ENCODE results near the gene POLR3F. TPM values are rescaled to one million over a fixed set of nuclear protein-coding genes. Genes with fewer than 3 reads are reported as not detected.
"Not testable (repeated sequence)": the region's sequence is repeated elsewhere in the genome, so short reads cannot be mapped to it uniquely, and the experiment has no call there.

POLR3F gene
- total RNA-seq, 1 experiment from 2014 or later: 15.4 TPM

- no peak for DNase-seq (ENCODE audit: low read depth)
Observed at GRCh38 chr20:18504479-18505060, 37.4 kb downstream of the POLR3F start.

- DNase-seq (ENCODE audit: low read depth): no peak
Observed at GRCh38 chr20:18506744-18507143, 39.6 kb downstream of the POLR3F start.

GRCh38 chr20:18507218-18508191 lies 40.3 kb downstream of the POLR3F start, which contains the start of gene SEC23B:
Gene SEC23B (plus strand): TSS chr20:18507940. CDS start chr20:18510836, 2,896 bp downstream.
- DNase-seq (ENCODE audit: low read depth): peak; percentile 95

- DNase-seq (ENCODE audit: low read depth): no peak
Observed at GRCh38 chr20:18511571-18511970, 44.4 kb downstream of the POLR3F start.

DNA sequence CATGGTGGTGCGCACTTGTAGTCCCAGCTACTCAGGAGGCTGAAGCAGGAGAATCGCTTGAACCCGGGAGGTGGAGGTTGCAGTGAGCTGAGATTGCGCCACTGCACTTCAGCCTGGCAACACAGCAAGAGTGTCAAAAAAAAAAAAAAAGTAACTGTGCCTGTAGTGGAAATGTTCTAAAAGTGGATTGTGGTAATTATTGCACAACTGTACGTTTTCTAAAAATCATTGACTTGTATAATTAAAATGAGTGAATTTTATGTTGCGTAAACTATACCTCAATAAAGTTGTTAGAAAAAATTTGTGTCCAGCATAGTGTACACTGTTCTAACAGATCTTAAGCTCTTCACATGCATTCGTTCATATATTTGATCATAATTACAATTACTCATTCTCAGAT lies 46.0 kb downstream of the POLR3F start:
- no peak for DNase-seq (ENCODE audit: low read depth)

DNA sequence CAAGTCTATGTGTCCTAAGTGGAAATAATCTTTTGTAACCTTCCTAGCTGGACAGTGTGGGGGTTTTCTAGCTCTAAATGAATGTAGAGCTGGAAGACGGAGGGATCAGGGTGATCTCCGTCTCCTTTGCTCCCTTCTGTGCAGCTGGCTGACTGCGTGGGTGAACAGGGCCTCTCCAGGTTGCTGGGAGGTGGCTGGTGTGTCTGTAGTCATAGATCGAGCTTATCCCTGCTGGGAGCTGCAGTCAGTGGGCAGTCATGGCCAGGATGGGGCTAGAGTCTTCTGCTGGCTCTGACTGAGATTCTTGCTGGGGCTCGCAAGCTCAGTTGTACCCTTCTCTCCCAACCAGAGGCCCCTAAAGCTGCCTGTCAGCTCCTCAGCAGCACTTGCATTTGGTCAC lies 46.9 kb downstream of the POLR3F start:
- DNase-seq (ENCODE audit: low read depth): no peak

- no peak for DNase-seq (ENCODE audit: low read depth)
Observed at GRCh38 chr20:18515973-18516372, 48.8 kb downstream of the POLR3F start.

DNA sequence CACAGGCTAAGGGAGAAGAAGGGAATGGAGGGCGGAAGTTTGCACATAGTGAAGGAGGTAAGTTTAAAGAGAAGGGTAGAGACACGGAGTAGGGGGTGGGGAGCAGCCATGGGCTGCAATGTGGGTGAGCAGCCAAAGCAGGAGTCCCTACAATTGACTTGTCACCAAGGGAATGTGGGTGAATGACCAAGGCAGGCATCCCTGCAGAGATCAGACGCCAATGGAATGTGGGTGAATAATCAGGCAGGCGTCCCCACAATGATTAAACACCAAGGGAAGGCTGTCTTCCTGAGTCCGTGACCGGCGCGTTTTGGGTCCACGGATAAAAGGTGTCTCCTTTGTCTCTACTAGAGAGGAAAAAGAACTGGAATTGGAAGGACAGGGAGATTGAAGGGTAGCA lies 54.9 kb downstream of the POLR3F start:
- not testable (repeated sequence) for DNase-seq (ENCODE audit: low read depth)

GRCh38 chr20:18523066-18523465 lies 55.9 kb downstream of the POLR3F start:
- no peak for DNase-seq (ENCODE audit: low read depth)

DNA sequence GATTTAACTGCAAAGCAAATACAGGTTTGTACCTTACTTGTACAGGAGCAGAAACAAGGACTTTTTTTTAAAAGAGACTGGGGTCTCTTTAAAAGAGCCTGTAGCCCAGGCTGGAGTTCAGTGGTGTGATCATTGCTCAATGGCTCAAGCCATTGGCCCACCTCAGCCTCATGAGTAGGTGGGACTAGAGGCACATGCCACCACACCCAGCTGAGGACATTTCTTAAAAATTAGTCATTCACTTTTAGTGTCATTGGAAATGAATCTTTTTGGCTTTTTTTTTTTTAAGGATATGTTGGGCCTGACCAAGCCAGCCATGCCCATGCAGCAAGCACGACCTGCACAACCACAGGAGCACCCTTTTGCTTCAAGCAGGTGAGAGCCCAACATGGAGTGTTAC lies 57.5 kb downstream of the POLR3F start:
- peak; percentile 75 for DNase-seq (ENCODE audit: low read depth)

GRCh38 chr20:18526761-18527160 lies 59.6 kb downstream of the POLR3F start:
- not testable (repeated sequence) for DNase-seq (ENCODE audit: low read depth)

DNA sequence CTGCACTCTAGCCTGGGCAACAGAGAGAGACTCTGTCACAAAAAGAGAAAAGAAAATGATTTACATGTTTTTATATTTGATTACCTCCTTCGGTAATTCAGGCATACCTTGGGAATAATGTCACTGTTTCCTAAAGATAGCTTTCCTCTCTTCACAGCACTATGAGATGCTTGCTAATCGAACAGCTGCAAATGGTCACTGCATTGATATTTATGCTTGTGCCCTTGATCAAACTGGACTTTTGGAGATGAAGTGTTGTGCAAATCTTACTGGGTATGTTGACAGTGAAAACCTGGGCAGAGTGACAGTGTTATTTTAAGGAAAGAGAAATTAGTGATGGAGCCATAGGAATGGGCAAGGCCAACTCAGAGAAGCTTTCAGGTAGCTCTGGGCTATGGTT lies 60.1 kb downstream of the POLR3F start:
- no peak for DNase-seq (ENCODE audit: low read depth)

GRCh38 chr20:18527836-18528235 lies 60.6 kb downstream of the POLR3F start:
- peak; percentile 46 for DNase-seq (ENCODE audit: low read depth)

DNA sequence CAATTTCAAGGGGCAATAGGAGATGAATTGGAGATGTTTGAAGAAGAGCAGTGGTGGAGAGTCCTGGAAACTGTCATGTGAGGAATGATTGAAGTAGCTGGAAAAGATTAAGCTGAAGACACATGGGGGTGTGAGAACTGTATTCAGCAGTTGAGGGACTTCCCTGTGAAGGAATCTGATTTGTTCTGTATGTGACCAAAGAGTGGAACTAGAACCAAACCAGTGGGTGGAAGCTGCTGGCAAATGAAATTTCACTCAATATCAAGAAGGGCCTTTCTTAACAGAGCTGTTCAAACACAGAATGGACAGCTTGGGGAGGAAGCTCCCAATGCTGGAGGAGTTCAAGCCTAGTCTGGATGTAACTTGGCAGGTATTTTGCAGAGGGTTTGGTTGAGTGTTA lies 61.9 kb downstream of the POLR3F start:
- no peak for DNase-seq (ENCODE audit: low read depth)

DNA sequence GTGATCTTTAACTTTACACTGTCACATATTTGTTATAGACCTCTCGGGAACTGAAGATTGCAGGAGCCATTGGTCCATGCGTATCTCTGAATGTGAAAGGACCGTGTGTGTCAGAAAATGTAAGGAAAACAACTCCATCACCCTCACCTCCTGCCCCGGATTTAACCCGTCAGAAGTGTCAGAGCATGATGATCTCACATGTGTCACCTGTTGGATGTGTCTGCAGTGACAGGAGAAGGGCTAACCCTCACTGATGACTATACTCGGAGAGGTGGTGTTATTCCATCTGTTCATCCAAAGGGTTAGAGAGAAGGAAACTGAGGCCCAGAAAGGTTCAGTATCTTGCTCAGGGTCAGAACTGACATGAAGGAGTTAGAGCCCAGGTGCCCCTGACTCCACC lies 65.4 kb downstream of the POLR3F start:
- DNase-seq (ENCODE audit: low read depth): no peak

DNA sequence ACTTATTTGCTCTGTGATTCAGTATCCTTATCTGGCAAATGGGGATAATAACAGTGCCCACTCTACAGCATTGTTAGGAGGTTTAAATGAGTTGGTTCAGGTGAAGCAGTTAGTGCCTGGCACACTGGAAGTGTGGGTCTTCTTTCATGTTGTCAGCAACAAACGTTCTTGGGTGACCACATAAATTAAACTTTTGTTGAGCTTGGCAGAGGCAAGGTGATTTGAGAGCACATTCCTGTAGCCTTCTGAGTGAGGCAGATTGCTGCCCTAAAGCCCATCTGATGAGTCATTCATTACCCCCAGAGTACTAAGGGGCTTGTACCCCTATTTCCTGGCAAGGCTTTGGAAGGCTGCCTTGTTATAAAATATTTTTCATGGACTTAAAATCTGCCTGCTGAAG lies 66.3 kb downstream of the POLR3F start:
- no peak for DNase-seq (ENCODE audit: low read depth)

DNA sequence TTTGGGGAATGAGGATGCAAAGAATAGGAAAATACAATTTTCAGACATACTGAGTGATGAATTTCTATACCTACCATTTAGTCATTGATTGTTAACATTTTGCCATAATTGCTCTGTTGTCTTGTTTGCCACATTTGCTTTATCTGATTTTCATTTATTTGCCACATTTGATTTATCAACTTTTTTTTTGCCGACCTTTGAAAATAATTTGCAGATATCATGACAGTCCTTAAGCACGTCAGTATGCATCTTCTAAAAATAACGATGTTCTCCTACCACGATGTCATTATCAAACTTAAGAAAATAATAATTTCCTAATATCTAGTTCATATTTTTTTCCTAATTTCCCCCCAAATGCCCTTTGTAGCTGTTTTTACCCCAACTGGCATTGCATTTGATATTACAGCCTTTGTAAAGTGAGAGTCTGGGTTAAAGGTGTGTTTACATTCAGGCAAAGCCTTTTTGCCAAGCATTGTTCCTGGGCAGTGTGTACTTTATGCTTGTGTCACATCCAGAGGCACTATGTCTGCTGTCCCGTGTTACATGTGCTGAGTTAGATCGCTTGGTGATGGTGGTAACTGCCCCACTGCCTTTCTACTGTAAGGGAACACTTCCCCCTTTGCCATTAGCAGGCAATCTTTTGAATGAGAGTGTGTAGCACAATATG lies 66.9 kb downstream of the POLR3F start:
- no peak for DNase-seq (ENCODE audit: low read depth)

Other genes starting within 250 kb of the POLR3F start
- gene ZNF133, start 178.9 kb upstream of the POLR3F start, total RNA-seq (2014; rRNA removed): 13.8 and 15.5 TPM in 2 replicates
- gene DZANK1, start 360 bp upstream of the POLR3F start, total RNA-seq (2014; rRNA removed): 1.2 and 2.2 TPM in 2 replicates
- gene RBBP9, start 29.8 kb downstream of the POLR3F start, total RNA-seq (2014; rRNA removed): 23.6 and 31.3 TPM in 2 replicates
- gene SEC23B, start 40.5 kb downstream of the POLR3F start, total RNA-seq (2014; rRNA removed): 48.7 and 56.7 TPM in 2 replicates
- 84.3 and 88.0 TPM in 2 replicates for gene SMIM26, start 100.0 kb downstream of the POLR3F start, total RNA-seq (2014; rRNA removed)
- 71.4 and 78.7 TPM in 2 replicates for gene DTD1, start 120.7 kb downstream of the POLR3F start, total RNA-seq (2014; rRNA removed)